Measurements from ENCODE around the gene ZER1.

ZER1 gene

GRCh38 chr9:128713411-128713780 lies 58.3 kb downstream of the ZER1 start:
- Histone ChIP-seq H3K36me3 (ENCODE audit: control insufficient read depth, insufficient read depth, low read length, severe bottlenecking) (no peaks in the 10 kb centered on the region), H3K9me3 (ENCODE audit: control insufficient read depth, low read length) (no peaks in the 10 kb centered on the region), H3K27me3 (replicated peaks; ENCODE audit: control insufficient read depth, insufficient read depth, low read length) (no peaks in the 10 kb centered on the region), H3K9ac (ENCODE audit: low read length) (no peak overlapping the region), H3K4me3 (ENCODE audit: low read length) (no peak overlapping the region), H3K4me1 (ENCODE audit: control insufficient read depth, insufficient read depth, low read length) (peaks cover 4% of the 10 kb centered on the region)
- no peak for DNase-seq (ENCODE audit: low read depth)

GRCh38 chr9:128712451-128713410 lies 59.0 kb downstream of the ZER1 start:
- no peaks in the 10 kb centered on the region for H3K36me3 ChIP-seq (ENCODE audit: control insufficient read depth, insufficient read depth, low read length, severe bottlenecking)
- DNase-seq (ENCODE audit: low read depth), result no peak
- no peaks in the 10 kb centered on the region for H3K9me3 ChIP-seq (ENCODE audit: control insufficient read depth, low read length)
- H3K4me1 ChIP-seq (ENCODE audit: control insufficient read depth, insufficient read depth, low read length), result peaks cover 4% of the 10 kb centered on the region
- no peak overlapping the region for H3K4me3 ChIP-seq (ENCODE audit: low read length)
- H3K27me3 ChIP-seq (replicated peaks; ENCODE audit: control insufficient read depth, insufficient read depth, low read length), result no peaks in the 10 kb centered on the region
- H3K9ac ChIP-seq (ENCODE audit: low read length), result no peak overlapping the region

GRCh38 chr9:128707446-128707845 lies 64.3 kb downstream of the ZER1 start:
- H3K9ac ChIP-seq (ENCODE audit: low read length), result no peak overlapping the region
- H3K36me3 ChIP-seq (ENCODE audit: control insufficient read depth, insufficient read depth, low read length, severe bottlenecking), result no peaks in the 10 kb centered on the region
- H3K4me1 ChIP-seq (ENCODE audit: control insufficient read depth, insufficient read depth, low read length), result no peaks in the 10 kb centered on the region
- no peak for DNase-seq (ENCODE audit: low read depth)
- no peak overlapping the region for H3K4me3 ChIP-seq (ENCODE audit: low read length)
- H3K27me3 ChIP-seq (replicated peaks; ENCODE audit: control insufficient read depth, insufficient read depth, low read length), result no peaks in the 10 kb centered on the region
- H3K9me3 ChIP-seq (ENCODE audit: control insufficient read depth, low read length), result no peaks in the 10 kb centered on the region

- no peak for DNase-seq (ENCODE audit: low read depth)
Measured at GRCh38 chr9:128706671-128707381, 64.9 kb downstream of the ZER1 start.

GRCh38 chr9:128706045-128706444 lies 65.7 kb downstream of the ZER1 start:
- no peak for DNase-seq (ENCODE audit: low read depth)
- Histone ChIP-seq H3K4me1 (ENCODE audit: control insufficient read depth, insufficient read depth, low read length) (no peaks in the 10 kb centered on the region), H3K36me3 (ENCODE audit: control insufficient read depth, insufficient read depth, low read length, severe bottlenecking) (no peaks in the 10 kb centered on the region), H3K9me3 (ENCODE audit: control insufficient read depth, low read length) (no peaks in the 10 kb centered on the region), H3K9ac (ENCODE audit: low read length) (no peak overlapping the region), H3K27me3 (replicated peaks; ENCODE audit: control insufficient read depth, insufficient read depth, low read length) (no peaks in the 10 kb centered on the region), H3K4me3 (ENCODE audit: low read length) (no peak overlapping the region)

More at GRCh38 chr9:128706671-128707381, 64.9 kb downstream of the ZER1 start:
- Histone ChIP-seq H3K9me3 (ENCODE audit: control insufficient read depth, low read length) (no peaks in the 10 kb centered on the region), H3K27me3 (replicated peaks; ENCODE audit: control insufficient read depth, insufficient read depth, low read length) (no peaks in the 10 kb centered on the region), H3K4me1 (ENCODE audit: control insufficient read depth, insufficient read depth, low read length) (no peaks in the 10 kb centered on the region), H3K4me3 (ENCODE audit: low read length) (no peak overlapping the region), H3K36me3 (ENCODE audit: control insufficient read depth, insufficient read depth, low read length, severe bottlenecking) (no peaks in the 10 kb centered on the region), H3K9ac (ENCODE audit: low read length) (no peak overlapping the region)

- H3K4me1 ChIP-seq (ENCODE audit: control insufficient read depth, insufficient read depth, low read length), result no peaks in the 10 kb centered on the region
- H3K4me3 ChIP-seq (ENCODE audit: low read length), result no peak overlapping the region
- no peaks in the 10 kb centered on the region for H3K27me3 ChIP-seq (replicated peaks; ENCODE audit: control insufficient read depth, insufficient read depth, low read length)
- H3K36me3 ChIP-seq (ENCODE audit: control insufficient read depth, insufficient read depth, low read length, severe bottlenecking), result no peaks in the 10 kb centered on the region
- no peak overlapping the region for H3K9ac ChIP-seq (ENCODE audit: low read length)
- H3K9me3 ChIP-seq (ENCODE audit: control insufficient read depth, low read length), result no peaks in the 10 kb centered on the region
- no peak for DNase-seq (ENCODE audit: low read depth)
Measured at GRCh38 chr9:128705051-128705965, 66.4 kb downstream of the ZER1 start.

- Histone ChIP-seq H3K9ac (ENCODE audit: low read length) (no peak overlapping the region), H3K36me3 (ENCODE audit: control insufficient read depth, insufficient read depth, low read length, severe bottlenecking) (no peaks in the 10 kb centered on the region), H3K9me3 (ENCODE audit: control insufficient read depth, low read length) (no peaks in the 10 kb centered on the region), H3K4me1 (ENCODE audit: control insufficient read depth, insufficient read depth, low read length) (no peaks in the 10 kb centered on the region), H3K4me3 (ENCODE audit: low read length) (no peak overlapping the region), H3K27me3 (replicated peaks; ENCODE audit: control insufficient read depth, insufficient read depth, low read length) (no peaks in the 10 kb centered on the region)
- no peak for DNase-seq (ENCODE audit: low read depth)
Measured at GRCh38 chr9:128704356-128704670, 67.4 kb downstream of the ZER1 start.

GRCh38 chr9:128703616-128704355 lies 67.9 kb downstream of the ZER1 start:
- no peaks in the 10 kb centered on the region for H3K4me1 ChIP-seq (ENCODE audit: control insufficient read depth, insufficient read depth, low read length)
- H3K36me3 ChIP-seq (ENCODE audit: control insufficient read depth, insufficient read depth, low read length, severe bottlenecking), result no peaks in the 10 kb centered on the region
- H3K4me3 ChIP-seq (ENCODE audit: low read length), result no peak overlapping the region
- no peak overlapping the region for H3K9ac ChIP-seq (ENCODE audit: low read length)
- no peak for DNase-seq (ENCODE audit: low read depth)
- H3K27me3 ChIP-seq (replicated peaks; ENCODE audit: control insufficient read depth, insufficient read depth, low read length), result no peaks in the 10 kb centered on the region
- no peaks in the 10 kb centered on the region for H3K9me3 ChIP-seq (ENCODE audit: control insufficient read depth, low read length)

GRCh38 chr9:128702949-128703615 lies 68.6 kb downstream of the ZER1 start:
- peak; percentile 34 for DNase-seq (ENCODE audit: low read depth)
- no peaks in the 10 kb centered on the region for H3K4me1 ChIP-seq (ENCODE audit: control insufficient read depth, insufficient read depth, low read length)
- no peaks in the 10 kb centered on the region for H3K9me3 ChIP-seq (ENCODE audit: control insufficient read depth, low read length)
- no peaks in the 10 kb centered on the region for H3K27me3 ChIP-seq (replicated peaks; ENCODE audit: control insufficient read depth, insufficient read depth, low read length)
- peak overlapping the region; percentile 78 for H3K4me3 ChIP-seq (ENCODE audit: low read length)
- H3K36me3 ChIP-seq (ENCODE audit: control insufficient read depth, insufficient read depth, low read length, severe bottlenecking), result no peaks in the 10 kb centered on the region
- H3K9ac ChIP-seq (ENCODE audit: low read length), result peak overlapping the region; percentile 62

- Histone ChIP-seq H3K27me3 (replicated peaks; ENCODE audit: control insufficient read depth, insufficient read depth, low read length) (no peaks in the 10 kb centered on the region), H3K9me3 (ENCODE audit: control insufficient read depth, low read length) (no peaks in the 10 kb centered on the region), H3K9ac (ENCODE audit: low read length) (peak within 1 kb of the TSS; percentile 62), H3K4me1 (ENCODE audit: control insufficient read depth, insufficient read depth, low read length) (peaks cover 4% of the 10 kb centered on the region), H3K36me3 (ENCODE audit: control insufficient read depth, insufficient read depth, low read length, severe bottlenecking) (no peaks in the 10 kb centered on the region), H3K4me3 (ENCODE audit: low read length) (peak within 1 kb of the TSS; percentile 78)
- peak; percentile 95 for DNase-seq (ENCODE audit: low read depth)
Measured at GRCh38 chr9:128702445-128702948, 69.2 kb downstream of the ZER1 start, which contains the start of gene PKN3. TSS of gene PKN3 (plus strand) at chr9:128702503. CDS start at chr9:128702916, 413 bp downstream.

All from adipocyte (in vitro differentiated cells).